ENCODE results near the gene LAPTM4A. TPM values are rescaled to one million over a fixed set of nuclear protein-coding genes. Genes with fewer than 3 reads are reported as not detected.
A peak's percentile ranks its signal among the peaks of the same experiment; 100 is the strongest.

The LAPTM4A gene
- total and polyA plus RNA-seq, 2 donors from 2014 or later = 330 to 365 TPM

DNA sequence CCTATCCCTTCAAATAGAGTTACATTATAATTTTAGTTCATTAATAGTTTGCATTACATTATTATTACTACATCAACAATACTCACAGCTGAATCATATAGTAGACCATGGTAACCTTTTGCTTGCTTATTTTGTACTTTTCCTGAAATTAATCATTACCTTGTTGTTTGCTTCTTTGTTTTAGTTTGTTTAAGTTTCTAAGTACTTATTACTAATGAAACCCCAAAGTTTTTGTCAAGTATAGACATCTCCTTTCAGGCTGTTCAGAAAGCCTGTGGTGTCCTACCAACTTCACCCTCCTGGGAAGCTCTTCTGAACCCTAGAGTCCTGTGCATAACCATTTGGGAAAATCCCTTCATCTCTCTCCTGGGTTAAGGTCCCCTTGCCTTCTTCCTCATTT, 43.5 kb upstream of the LAPTM4A start:
- TF ChIP-seq, protein P1, sequence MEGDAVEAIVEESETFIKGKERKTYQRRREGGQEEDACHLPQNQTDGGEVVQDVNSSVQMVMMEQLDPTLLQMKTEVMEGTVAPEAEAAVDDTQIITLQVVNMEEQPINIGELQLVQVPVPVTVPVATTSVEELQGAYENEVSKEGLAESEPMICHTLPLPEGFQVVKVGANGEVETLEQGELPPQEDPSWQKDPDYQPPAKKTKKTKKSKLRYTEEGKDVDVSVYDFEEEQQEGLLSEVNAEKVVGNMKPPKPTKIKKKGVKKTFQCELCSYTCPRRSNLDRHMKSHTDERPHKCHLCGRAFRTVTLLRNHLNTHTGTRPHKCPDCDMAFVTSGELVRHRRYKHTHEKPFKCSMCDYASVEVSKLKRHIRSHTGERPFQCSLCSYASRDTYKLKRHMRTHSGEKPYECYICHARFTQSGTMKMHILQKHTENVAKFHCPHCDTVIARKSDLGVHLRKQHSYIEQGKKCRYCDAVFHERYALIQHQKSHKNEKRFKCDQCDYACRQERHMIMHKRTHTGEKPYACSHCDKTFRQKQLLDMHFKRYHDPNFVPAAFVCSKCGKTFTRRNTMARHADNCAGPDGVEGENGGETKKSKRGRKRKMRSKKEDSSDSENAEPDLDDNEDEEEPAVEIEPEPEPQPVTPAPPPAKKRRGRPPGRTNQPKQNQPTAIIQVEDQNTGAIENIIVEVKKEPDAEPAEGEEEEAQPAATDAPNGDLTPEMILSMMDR (IDR thresholded peaks at IDR 0.05; ENCODE audit: borderline replicate concordance, extremely low read depth, insufficient read depth) = no peak
- intact Hi-C loops (cut with DNase I) = loop anchor here (10.0 kb wide), 1 partner anchor 80 kb away; the partner anchor contains the start of gene MATN3
- Histone ChIP-seq H3K9me3 (ENCODE audit: control insufficient read depth in 2 of 3, insufficient read depth in 1 of 3, low read length in 3 of 3) (no peaks in the 10 kb centered on the region), H3K4me1 (ENCODE audit: control insufficient read depth in 2 of 3, insufficient read depth in 2 of 3, low read depth in 1 of 3, low read length in 3 of 3) (peaks cover 0 to 7% (median 6%) of the 10 kb centered on the region in 3 donors), H3K4me3 (ENCODE audit: low read length in 3 of 3) (no peak overlapping the region), H3K27ac (ENCODE audit: low read depth in 2 of 2, low read length in 2 of 2) (no peak overlapping the region), H3K36me3 (ENCODE audit: control insufficient read depth in 2 of 3, insufficient read depth in 3 of 3, low read length in 3 of 3) (no peaks in the 10 kb centered on the region), H3K9ac (ENCODE audit: low read length in 3 of 3) (no peak overlapping the region), H3K27me3 (ENCODE audit: control insufficient read depth, insufficient read depth, low read length) (no peaks in the 10 kb centered on the region)
- FAIRE-seq = no peak
- DNase-seq = no peak

DNA sequence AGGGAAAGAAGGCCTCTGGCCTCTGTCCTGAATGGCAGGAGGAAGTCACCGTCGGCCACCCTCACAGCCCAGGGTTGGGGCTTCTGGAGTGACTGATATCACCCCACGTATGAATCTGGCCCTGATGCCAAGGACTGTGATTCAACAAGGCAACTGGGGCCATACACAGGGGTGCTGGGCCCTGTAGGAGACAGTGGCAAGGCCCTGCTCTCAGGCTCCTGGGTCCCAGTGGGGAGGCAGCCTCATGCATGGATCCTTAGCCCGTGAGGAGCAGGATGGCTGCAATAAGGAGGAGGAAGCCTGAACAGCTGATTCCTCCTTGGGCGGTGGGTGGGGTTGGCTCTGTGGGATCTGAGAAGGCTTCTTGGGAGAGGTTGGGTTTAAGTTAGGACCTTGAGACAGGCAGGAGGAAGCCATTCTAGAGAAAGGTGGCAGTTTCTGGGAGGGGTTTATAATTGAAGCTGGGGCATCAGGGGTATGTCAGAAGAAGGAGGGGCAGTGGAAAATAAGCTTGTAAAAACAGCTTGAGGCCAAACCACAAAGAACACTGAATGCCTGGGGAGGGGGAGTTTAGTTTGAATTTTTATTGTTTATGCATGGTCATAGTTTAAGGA, 42.8 kb upstream of the LAPTM4A start:
- TF ChIP-seq, protein P1 (IDR thresholded peaks at IDR 0.05; ENCODE audit: borderline replicate concordance, extremely low read depth, insufficient read depth) = no peak
- peak overlapping the region; percentile 25 to 51 for H3K27ac ChIP-seq (ENCODE audit: low read depth in 2 of 2, low read length in 2 of 2)
- no peak for DNase-seq
- no peak overlapping the region for H3K4me3 ChIP-seq (ENCODE audit: low read length in 3 of 3)
- no peak for FAIRE-seq
- H3K36me3 ChIP-seq (ENCODE audit: control insufficient read depth in 2 of 3, insufficient read depth in 3 of 3, low read length in 3 of 3) = no peaks in the 10 kb centered on the region
- no peaks in the 10 kb centered on the region for H3K9me3 ChIP-seq (ENCODE audit: control insufficient read depth in 2 of 3, insufficient read depth in 1 of 3, low read length in 3 of 3)
- H3K27me3 ChIP-seq (ENCODE audit: control insufficient read depth, insufficient read depth, low read length) = no peaks in the 10 kb centered on the region
- peak overlapping the region in 1 of 3 donors; percentile 27 for H3K9ac ChIP-seq (ENCODE audit: low read length in 3 of 3)
- peaks cover 0 to 7% (median 6%) of the 10 kb centered on the region in 3 donors for H3K4me1 ChIP-seq (ENCODE audit: control insufficient read depth in 2 of 3, insufficient read depth in 2 of 3, low read depth in 1 of 3, low read length in 3 of 3)
- intact Hi-C loops (cut with DNase I) = loop anchor here (10.0 kb wide), 1 partner anchor 79 kb away; the partner anchor contains the start of gene MATN3

DNA sequence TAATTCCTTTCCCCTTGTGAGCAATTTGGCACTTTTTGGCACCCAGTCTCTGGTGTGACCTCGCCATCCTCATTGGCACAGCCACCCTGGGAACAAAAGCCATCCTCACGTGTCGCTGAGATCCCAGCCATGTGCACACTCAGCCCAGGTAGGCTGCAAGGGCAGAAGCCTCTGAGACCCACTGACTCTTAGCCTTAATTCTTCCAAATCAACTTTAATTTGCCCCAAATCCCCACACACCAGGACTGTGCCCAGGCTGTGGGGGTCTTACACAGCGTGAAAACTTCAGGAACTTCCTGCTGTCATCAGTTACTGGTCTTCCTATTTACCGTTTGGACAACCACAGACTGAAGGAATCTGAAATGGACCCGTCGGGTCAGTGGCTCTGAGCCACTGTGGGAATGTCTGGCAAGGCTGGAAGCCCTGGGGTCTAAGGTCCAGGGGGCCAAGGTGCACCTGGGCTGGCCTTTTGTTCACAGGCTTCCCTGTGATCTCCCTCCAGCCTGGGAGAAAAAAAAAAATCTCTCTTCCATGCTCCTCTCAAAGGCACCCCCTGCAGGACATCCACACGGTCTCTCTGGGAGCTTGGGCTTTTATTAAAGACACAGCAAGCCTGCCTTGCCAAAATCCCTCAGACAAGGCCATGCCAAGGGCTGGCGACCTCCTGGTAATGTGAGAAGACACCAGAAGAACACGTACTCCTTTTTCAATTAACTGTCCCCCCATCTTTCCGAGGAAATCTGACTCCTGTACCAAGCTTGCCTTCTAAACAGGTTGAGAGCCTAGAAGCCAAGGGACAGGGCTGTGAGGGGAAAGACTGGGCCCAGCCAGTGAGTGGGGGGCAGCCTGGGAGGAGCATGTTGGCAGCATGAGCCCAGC, 42.1 kb upstream of the LAPTM4A start:
- peak overlapping the region in 1 of 3 donors; percentile 27 for H3K9ac ChIP-seq (ENCODE audit: low read length in 3 of 3)
- FAIRE-seq (no peak), DNase-seq (peak in 4 of 5 donors; percentile 79 to 93 (median 82))
- peak overlapping the region; percentile 68 to 74 for H3K27ac ChIP-seq (ENCODE audit: low read depth in 2 of 2, low read length in 2 of 2)
- no peak overlapping the region for H3K4me3 ChIP-seq (ENCODE audit: low read length in 3 of 3)
- H3K9me3 ChIP-seq (ENCODE audit: control insufficient read depth in 2 of 3, insufficient read depth in 1 of 3, low read length in 3 of 3) = no peaks in the 10 kb centered on the region
- H3K4me1 ChIP-seq (ENCODE audit: control insufficient read depth in 2 of 3, insufficient read depth in 2 of 3, low read depth in 1 of 3, low read length in 3 of 3) = peaks cover 0 to 9% (median 7%) of the 10 kb centered on the region in 3 donors
- no peaks in the 10 kb centered on the region for H3K27me3 ChIP-seq (ENCODE audit: control insufficient read depth, insufficient read depth, low read length)
- no peaks in the 10 kb centered on the region for H3K36me3 ChIP-seq (ENCODE audit: control insufficient read depth in 2 of 3, insufficient read depth in 3 of 3, low read length in 3 of 3)
- intact Hi-C loops (cut with DNase I) = loop anchor here (10.0 kb wide), 1 partner anchor 79 kb away; the partner anchor contains the start of gene MATN3
- TF ChIP-seq, protein P1 (IDR thresholded peaks at IDR 0.05; ENCODE audit: borderline replicate concordance, extremely low read depth, insufficient read depth) = peak; percentile 53
